ENCODE results near the gene ABHD16A.
A peak's percentile ranks its signal among the peaks of the same experiment; 100 is the strongest.

Gene ABHD16A

DNA sequence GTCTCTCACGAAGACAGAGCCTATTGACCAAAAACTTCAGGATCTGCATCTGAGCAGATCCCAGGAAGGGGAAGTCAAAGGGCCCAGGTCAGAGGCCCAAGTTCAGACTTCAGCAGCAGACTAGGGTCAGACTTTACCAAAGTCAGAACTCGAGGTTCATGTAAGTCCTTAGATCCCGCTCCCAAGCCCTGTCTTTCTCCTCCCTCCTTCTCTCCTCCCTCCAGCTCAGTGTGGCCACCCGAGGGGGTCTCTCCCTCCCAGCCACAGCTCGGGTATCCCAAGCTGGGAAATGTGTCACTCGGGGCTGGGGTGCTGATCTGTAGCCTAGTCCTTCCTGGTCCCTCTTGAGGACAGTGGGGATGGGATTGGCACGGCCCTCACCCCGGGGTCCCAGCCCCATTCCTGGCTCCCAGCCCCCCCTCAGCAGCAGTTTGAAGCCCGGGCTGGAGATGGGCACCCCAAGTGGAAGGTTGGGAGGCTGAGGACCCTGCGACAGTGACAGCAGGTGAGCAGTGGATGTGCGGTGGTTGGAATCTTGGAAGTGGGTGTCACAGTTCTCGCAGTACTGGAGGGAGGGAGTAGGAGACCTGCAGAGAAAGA is 40.9 kb downstream of the ABHD16A start:
- no peak for DNase-seq (ENCODE audit: low spot score)

DNA sequence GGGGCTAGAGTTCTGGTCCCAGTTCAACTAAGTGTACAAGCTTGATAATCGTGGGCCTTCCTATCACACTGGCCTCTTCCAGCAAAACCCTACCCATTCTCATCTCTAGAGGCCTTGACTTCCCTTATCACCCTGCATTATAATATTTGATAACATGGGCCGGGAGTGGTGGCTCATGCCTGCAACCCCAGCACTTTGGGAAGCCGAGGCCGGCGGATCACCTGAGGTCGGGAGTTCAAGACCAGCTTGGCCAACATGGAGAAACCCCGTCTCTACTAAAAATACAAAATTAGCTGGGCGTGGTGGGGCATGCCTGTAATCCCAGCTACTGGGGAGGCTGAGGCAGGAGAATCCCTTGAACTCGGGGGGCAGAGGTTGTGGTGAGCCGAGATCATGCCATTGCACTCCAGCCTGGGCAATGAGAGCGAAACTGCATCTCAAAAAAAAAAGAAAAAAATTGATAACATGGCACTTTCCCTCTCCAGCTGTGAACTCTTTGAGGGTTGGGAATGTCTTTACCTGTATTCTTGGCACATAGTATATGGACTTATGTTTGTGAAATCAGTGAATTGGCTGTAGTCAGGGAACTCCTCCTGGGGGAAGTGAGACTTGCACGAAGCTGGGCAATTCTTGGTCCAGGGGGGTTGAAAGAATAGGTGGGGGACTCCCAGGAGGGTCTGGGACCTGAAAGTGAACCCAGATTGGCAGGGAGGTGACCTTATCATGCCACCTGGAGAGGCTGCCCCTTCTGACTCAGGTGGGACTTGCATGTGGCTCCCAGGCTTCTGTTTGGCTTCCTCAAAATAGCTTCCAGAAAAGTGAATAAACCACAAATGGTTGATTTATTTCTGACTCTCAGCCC is 41.6 kb downstream of the ABHD16A start:
- DNase-seq (ENCODE audit: low spot score), result no peak

DNA sequence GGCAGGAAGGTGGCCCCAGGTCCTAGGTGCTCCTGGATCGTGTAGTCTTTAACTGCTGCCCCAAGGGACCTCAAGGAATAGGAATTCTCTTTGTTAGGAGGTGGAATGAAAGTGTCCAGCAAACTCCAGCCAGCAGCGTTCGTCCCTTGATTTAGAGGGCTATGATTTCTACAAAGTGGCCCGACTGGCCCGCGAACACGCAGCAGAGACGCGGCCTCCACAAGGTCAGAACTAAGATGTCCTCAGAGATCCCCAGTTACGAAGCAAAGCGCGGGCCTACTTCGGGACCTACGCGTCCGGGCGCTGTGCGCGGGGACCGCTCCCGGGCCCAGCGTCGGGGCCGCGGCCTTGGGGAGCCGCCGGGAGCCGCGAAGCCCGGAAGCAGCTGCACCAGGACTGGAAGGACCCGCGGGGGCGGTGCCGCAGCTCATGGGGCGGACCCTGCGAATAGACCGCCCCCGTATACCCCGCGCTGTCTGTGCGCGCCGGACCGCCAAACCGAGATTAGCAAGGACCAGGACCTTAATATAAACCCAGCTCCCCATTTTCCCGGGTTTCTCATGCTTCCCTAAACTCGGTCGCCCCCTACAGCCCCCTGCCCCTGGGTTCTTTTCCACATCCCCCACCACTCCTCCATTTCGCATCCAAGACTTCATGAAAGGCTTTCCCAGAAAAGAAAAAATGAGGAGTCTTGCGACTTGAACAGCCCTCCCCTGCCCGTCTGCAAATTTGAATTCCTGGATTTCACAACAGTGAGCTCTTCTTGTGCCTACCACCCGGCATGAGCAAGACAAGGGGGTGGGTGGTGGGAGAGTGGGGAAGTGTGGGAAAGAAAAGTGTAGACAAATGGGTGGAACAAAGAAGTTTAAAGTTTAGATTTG is 42.5 kb downstream of the ABHD16A start, which contains the start of gene C6orf47:
C6orf47 (minus strand) TSS at position 398 of the 881 bp plus-strand sequence. CDS start 831 bp downstream, outside the sequence.
- DNase-seq (ENCODE audit: low spot score), result peak; percentile 75

DNA sequence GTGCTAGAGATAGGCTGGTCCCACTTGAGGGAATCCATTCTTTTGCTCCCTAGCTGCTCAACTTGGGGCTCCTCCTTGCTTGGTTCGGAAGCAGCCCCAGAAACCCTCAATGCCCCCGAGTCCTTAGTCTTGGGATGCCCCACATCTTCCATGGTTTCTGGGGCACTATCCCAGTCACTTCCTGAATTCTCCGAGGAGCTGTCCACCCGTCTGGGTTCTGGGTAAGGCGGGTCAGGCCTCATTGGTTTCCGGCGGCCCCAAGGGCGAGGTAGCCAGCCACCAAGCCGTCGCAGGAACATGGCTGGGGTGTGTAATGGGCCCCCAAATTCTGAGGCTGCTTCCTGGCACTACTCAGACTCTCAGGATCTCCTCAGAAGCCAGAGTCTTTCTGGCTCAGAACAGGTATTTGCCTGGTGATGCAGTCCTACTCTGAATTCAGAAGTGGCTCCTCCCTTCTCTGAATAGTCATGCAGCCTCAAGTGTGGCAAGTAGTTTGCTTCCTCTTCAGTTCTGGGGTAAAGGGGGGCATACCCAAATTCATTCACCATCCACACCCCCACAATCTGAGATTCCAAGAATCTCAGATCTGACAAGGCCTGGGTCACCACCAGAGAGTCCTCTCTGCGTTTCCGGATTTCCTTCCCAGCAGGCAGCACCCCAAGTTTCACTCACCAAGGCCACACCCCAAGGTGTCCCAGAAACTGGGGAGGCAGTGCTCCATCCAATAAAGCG is 43.3 kb downstream of the ABHD16A start:
- no peak for DNase-seq (ENCODE audit: low spot score)

DNA sequence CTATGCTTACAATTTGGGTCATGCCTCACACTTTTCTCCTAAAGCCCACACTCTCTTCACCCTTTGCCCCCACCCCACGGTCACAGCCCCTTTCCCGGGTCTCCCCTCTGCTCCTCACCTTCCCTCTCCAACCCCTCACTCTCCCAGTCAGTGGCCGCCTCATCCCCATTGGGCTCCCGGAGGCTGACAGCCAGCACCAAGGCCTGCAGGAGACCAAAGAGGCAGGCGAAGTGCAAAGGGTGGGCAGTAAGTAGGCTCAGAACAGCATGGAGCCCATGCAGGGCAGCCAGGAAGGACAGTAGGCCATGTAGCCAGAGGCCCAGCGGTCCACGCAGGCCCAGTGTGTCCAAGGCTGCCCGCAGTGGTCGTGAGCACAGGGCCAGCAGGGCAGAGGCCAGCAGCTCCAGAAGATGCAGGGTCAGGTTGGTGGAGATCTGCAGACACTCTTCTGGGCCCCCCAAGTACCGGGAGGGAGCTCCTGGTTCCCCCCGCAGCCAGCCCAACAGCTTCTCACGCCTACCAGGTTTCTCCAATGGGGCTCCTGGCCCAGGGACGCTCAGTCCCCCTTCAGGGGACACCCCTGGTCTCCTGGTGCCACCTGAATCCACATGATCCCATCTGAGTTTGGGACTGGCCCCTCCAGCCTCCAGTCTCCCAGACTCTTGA is 44.0 kb downstream of the ABHD16A start:
- DNase-seq (ENCODE audit: low spot score), result no peak

DNA sequence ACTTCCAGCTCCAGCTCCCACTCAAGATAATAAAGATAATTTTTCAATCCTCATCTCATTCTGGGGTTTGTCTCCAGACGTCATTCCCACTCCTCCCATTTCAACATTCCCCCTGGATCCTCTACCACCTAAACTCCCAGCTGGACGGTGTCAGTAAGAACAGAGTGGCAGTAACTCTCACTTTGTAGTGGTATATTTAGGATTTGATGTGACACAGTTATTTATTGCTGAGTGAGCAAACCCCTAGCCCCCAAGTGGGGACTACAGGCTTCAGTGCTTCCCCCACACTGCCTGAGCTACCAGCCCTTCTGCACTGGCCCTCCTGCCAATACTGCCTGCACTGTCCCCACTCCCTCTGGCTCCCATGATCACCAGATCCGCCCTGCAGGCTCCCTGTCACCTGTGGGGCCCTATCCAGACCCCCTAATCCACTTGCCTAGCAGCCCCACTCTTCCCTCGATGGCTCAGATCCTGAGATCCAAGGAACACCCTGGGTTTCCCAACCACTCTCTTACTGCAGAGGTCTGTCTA is 44.9 kb downstream of the ABHD16A start:
- DNase-seq (ENCODE audit: low spot score), result no peak

DNA sequence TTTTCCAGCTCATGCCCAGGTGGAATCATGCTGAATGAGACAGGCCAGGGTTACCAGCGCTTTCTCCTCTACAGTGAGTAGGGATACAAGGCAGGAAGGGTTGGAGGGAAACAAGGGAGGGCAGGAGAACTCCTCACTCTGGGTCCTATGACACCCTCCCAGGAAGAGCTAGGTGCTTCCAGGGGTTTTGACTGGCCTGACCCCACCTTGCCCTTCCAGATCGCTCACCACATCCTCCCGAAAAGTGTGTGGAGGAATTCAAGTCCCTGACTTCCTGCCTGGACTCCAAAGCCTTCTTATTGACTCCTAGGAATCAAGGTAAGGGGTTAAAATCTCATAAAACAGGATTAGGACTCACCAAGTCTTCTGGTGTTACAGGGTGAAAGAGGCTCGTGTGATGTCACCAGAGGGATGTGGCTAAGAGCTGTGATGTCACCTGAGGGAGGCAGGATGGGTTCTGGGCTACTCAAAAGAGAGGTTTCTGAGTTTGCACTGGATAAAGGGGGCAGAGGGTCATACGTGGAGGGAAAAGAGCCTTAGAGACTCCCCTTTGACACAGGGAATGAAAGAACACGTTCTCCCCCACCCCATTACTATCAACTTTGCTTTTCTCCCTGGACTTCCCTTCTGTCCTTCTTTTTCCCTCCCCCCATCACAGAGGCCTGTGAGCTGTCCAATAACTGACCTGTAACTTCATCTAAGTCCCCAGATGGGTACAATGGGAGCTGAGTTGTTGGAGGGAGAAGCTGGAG is 45.5 kb downstream of the ABHD16A start:
- DNase-seq (ENCODE audit: low spot score), result no peak

DNA sequence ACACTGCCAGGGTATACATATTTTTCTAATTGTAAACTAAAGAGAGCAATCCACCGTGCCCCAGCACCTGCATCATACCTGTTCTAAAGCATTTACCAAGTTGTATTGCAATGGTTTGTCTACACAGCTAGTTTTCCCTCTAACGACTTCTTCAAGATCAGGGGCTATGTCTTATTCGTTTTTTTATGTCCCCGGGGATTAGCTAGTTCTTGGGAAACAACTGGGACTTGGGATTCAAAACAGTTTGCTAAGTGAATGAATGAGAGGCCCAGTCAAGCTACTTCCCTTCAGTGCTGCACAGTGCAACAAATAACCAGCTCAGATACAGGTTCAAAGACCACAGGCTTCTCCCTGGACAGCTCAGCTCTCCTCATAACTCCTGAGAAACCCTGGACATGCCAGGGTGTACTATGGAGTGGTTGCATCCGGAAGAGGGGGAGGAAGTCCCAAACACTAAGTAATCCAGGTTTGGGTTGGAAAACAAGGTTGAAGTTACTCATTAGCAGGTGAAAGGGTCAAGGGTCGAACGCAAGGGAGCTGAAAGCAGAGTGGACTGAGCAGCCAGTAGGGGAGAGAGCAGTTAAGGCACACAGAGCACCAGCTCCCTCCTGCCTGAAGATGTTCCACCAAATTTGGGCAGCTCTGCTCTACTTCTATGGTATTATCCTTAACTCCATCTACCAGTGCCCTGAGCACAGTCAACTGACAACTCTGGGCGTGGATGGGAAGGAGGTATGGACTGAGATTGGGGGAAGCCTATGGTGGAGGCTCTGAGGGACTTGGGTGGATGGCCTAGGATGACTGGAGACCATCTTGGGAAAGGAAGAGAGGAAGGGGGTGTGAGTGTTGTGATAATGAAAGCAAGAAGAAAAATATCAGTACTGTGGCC is 47.5 kb downstream of the ABHD16A start, which contains the start of gene APOM:
APOM (plus strand) TSS at position 546 of the 889 bp plus-strand sequence; CDS start at position 619, 73 bp downstream.
- no peak for DNase-seq (ENCODE audit: low spot score)

DNA sequence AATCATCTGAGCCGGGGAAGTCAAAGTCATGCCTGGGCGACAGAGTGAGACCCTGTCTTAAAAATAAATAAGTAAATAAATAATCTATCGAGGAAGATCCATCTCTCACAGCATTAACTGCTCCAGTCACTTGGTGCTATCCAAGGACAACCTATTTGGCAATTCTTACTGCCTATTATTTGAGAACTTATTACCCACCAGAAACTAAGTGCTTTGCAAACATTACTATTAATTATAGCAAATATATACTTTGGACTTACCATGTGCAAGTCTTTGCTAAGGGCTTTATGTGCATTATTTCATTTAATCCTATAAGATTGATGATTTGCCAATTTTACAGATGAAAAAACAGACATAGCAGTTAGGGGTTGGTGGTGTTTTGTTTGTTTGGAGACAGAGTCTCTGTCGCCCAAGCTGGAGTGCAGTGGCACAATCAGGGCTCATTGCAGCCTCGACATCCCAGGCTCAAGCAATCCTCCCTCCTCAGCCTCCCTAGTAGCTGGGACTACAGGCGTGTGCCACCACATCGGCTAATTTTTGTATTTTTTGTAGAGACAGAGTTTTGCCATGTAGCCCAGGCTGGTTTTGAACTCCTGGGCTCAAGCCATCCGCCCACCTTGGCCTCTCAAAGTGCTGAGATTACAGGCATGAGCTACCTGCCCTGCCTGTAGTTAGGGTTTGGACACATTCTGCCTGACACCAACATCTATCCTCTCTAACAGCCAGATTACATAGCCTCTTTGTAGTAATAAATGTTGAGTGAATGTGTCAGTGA is 48.4 kb downstream of the ABHD16A start:
- no peak for DNase-seq (ENCODE audit: low spot score)

DNA sequence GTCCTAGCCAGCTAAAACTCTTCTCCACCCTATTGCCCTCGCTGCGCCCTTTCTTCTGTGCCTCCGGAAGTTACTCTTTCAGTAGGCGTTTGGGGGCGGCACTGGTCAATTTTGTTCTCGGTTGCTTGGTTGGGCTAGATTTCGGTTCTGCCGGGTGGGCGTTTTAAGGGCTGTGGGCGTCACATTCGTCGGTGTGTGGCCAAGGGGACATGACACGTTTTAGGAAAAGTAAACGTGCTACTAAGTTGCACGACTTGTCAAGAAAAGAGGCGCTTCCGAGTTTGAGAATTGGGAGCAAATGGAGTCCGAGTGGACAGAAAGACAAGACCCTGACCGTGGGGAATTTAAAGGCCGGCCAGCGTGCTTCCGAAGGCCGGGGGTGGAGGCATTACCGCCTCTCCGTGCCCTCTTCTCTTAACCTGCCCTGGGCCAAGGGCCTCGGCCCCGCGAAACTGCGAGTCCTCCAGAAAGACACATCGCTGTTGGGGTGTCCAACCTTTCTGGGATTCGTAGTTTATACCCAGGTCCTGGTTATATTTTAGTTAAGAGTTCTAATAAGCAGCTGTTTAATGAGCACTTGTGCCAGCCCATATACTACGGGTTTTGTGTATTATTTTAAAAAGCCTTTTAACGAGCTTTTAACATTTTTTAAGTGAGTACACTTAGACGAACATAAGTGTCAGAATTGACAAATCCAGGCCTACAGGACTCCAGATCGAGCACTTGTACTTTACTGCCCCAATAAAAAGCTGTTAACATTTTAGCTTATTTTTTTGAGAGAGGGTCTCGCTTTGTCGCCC is 50.0 kb downstream of the ABHD16A start:
- DNase-seq (ENCODE audit: low spot score), result peak; percentile 88

DNA sequence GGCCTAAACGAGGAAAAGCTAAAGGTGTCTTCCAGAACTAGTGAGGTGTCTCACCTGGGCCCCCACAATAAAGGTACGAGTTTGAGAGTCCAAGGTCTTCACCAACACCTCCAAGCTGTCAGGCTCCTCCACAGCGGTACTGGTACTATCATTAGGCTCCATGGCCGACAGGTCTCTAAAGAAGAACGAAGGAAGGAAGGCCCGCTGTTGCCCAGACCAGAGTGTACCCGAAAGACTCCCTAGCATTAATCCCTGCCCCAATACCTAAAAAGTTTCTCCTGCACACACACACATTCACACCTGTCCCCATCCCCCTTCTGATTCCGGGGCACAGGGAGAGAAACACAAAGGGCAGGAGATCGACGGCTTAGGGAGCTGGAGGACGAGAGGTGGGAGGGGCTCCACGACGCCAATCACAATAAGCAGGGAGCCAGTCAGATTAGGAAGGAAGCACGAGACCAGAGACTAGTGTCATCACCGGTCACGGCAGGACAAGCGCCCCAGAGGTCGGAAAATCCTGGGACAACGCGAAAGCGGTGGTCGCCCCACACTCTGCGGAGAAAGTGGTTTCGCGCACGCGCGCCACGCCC is 51.4 kb downstream of the ABHD16A start:
- DNase-seq (ENCODE audit: low spot score), result peak; percentile 77

DNA sequence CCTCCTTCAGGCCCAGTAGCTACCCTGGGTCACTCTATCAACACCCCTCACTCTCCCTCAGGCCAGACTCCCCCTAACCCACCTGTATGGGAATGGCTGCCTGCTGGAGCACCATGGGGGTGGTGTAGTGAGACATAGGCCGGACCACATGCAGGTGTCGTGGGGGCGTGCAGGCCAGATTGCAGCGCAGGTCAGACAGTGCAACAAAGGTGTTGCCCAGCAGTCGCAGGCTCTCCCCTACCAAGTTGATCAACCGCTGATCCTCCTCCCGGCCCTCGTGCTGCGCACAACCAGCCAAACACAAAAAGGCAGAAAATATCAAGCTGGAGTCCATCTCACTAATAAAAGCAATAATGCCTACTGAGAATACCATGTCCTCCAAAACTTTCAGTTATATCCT is 57.8 kb downstream of the ABHD16A start:
- DNase-seq (ENCODE audit: low spot score), result no peak

DNA sequence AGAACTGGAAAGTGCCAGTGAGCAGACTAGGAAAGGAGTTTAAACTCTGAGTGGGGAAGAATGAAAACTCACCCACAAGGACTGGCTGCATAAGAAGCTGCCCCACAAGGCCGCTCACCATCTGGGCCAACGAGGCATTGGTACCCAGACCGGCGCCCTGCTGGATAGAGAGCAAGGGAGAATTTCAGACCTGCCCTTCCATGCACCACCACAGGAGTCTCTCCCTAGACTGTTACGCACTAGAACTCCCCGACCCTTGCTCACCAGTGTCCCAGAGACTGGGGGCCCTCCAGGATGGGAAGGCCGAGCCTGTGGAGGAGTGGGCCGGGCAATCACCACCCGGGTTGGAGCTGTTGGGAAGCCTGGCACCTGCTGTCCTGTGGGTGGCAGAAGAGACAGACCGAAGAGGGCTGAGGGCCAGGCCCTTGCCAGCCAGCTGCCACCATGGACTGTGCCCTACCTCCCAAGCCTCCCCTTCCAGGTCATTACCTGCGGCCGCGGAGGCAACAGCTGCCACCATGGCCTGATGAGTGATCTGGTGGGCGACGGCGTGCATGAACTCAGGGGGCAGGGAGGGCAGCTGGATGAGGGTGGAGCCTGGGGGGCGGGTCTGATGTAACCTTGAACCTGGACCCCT is 59.2 kb downstream of the ABHD16A start:
- DNase-seq (ENCODE audit: low spot score), result no peak

DNA sequence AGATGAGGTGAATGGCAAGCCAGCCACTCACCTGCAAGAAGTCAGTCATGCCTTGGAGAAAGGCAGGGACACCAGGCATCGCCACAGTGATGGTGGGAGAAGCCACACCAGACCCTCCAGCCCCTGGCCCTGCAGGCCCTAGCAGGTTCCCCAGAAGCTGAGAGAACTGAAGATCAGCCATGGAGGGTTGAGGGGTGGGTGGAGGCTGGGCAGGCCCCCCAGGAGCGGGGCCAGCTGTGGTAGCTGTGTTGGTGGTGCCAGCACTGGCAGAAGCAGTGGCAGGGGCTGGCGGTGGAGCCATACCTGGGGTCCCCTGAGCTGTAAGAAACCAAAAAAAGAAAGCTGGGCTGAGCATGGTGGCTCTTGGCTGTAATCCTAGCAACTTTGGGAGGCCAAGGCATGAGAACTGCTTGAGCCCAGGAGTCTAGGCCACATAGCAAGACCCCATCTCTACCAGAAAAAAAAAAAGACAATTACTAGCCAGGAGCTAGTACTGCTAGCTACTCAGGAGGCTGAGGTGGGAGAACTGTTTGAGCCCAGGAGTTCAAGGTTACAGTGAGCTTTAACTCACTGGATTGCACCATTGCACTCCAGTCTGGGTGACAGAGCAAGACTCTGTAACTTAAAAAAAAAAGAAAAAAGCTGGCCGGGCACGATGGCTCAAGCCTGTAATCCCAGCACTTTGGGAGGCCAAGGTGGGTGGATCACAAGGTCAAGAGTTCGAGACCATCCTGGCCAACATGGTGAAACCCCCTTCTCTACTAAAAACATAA is 60.1 kb downstream of the ABHD16A start:
- no peak for DNase-seq (ENCODE audit: low spot score)

DNA sequence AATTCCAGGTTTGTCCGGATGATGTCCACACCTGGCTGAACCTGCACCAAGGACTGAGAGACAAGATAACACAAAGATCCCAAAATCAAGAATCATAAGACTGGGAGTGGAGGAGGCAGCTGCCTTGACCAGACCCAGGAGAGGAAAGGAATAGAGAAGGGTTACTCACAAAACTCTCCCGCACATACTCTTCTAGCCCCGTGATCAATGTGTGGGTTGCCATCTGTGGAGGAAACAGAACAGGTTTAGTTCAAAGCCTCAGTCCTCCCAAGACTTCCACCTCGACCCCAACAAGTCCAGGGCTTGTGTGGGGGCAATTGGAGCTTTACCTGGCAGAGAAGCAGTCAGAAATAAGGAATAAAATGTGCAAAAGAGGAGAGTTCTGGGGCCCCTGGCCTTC is 61.8 kb downstream of the ABHD16A start:
- no peak for DNase-seq (ENCODE audit: low spot score)

DNA sequence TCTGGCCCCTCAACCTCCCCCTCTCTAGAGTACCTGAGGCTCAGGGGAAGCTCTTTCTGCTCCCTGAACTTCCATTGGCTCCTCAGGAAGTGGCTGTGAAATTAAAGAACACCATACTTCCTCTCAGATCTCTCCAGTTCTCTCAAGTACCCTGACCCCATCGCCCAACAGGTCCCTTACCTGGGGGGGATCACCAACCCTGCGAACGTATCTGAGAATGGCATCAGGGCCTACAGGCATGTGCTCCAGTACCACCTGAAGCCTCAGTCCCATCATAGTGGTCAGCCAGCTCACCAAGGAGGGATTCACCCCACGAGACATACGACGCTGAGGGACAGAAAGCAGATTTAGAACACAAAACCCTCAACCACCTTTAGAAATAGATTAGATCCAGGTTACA is 62.5 kb downstream of the ABHD16A start:
- DNase-seq (ENCODE audit: low spot score), result no peak
